ENCODE results near the gene ATOSB. TPM values are rescaled to one million over a fixed set of nuclear protein-coding genes. Genes with fewer than 3 reads are reported as not detected.

ATOSB gene
- total RNA-seq, 1 donor from 2014 or later = 6.3 TPM

GRCh38 chr9:35091536-35091935 lies 24.1 kb downstream of the ATOSB start:
- no peak for DNase-seq (ENCODE audit: low spot score)

GRCh38 chr9:35089434-35089833 lies 26.2 kb downstream of the ATOSB start:
- ATAC-seq (no peak), DNase-seq (ENCODE audit: low spot score) (no peak)

More at GRCh38 chr9:35091536-35091935, 24.1 kb downstream of the ATOSB start:
- no peak for ATAC-seq

- DNase-seq (ENCODE audit: low spot score) = no peak
- ATAC-seq = no peak
Measured at GRCh38 chr9:35085078-35085477, 30.6 kb downstream of the ATOSB start.

- ATAC-seq (peak; percentile 98), DNase-seq (ENCODE audit: low spot score) (peak; percentile 93)
Measured at GRCh38 chr9:35079426-35080341, 36.0 kb downstream of the ATOSB start, which contains the start of gene FANCG. Gene FANCG, minus strand, starts transcription at chr9:35079942. Its CDS starts 418 bp downstream, at chr9:35079524.

- ATAC-seq = no peak
- DNase-seq (ENCODE audit: low spot score) = no peak
Measured at GRCh38 chr9:35079041-35079425, 36.6 kb downstream of the ATOSB start.

GRCh38 chr9:35078066-35078465 lies 37.6 kb downstream of the ATOSB start:
- ATAC-seq (no peak), DNase-seq (ENCODE audit: low spot score) (no peak)

GRCh38 chr9:35076848-35077247 lies 38.8 kb downstream of the ATOSB start:
- DNase-seq (ENCODE audit: low spot score) (no peak), ATAC-seq (no peak)

- no peak for DNase-seq (ENCODE audit: low spot score)
- no peak for ATAC-seq
Measured at GRCh38 chr9:35075358-35075757, 40.3 kb downstream of the ATOSB start.

- no peak for DNase-seq (ENCODE audit: low spot score)
- no peak for ATAC-seq
Measured at GRCh38 chr9:35074791-35075190, 40.9 kb downstream of the ATOSB start.

- ATAC-seq (no peak), DNase-seq (ENCODE audit: low spot score) (no peak)
Measured at GRCh38 chr9:35074141-35074540, 41.5 kb downstream of the ATOSB start.

- ATAC-seq (no peak), DNase-seq (ENCODE audit: low spot score) (no peak)
Measured at GRCh38 chr9:35073279-35073612, 42.4 kb downstream of the ATOSB start.

- ATAC-seq = peak; percentile 89
- peak; percentile 99 for DNase-seq (ENCODE audit: low spot score)
Measured at GRCh38 chr9:35072461-35073278, 43.0 kb downstream of the ATOSB start, which contains the start of gene VCP. Gene VCP, minus strand, starts transcription at chr9:35072625. Its CDS starts 272 bp downstream, at chr9:35072353.

- peak; percentile 85 for DNase-seq (ENCODE audit: low spot score)
- ATAC-seq = peak; percentile 80
Measured at GRCh38 chr9:35071814-35072460, 43.7 kb downstream of the ATOSB start.

- DNase-seq (ENCODE audit: low spot score) = no peak
Measured at GRCh38 chr9:35070823-35071813, 44.5 kb downstream of the ATOSB start.

GRCh38 chr9:35069020-35069419 lies 46.6 kb downstream of the ATOSB start:
- no peak for DNase-seq (ENCODE audit: low spot score)
- no peak for ATAC-seq

More at GRCh38 chr9:35070823-35071813, 44.5 kb downstream of the ATOSB start:
- ATAC-seq = no peak

GRCh38 chr9:35067056-35067455 lies 48.6 kb downstream of the ATOSB start:
- ATAC-seq = no peak
- no peak for DNase-seq (ENCODE audit: low spot score)

- ATAC-seq = no peak
- no peak for DNase-seq (ENCODE audit: low spot score)
Measured at GRCh38 chr9:35060548-35061207, 55.0 kb downstream of the ATOSB start.

- DNase-seq (ENCODE audit: low spot score) = no peak
- ATAC-seq = no peak
Measured at GRCh38 chr9:35059438-35059837, 56.2 kb downstream of the ATOSB start.

- ATAC-seq (no peak), DNase-seq (ENCODE audit: low spot score) (no peak)
Measured at GRCh38 chr9:35057271-35057620, 58.4 kb downstream of the ATOSB start.
